SU-DHL-6 (cell line): ENCODE results near the gene NFE2L3.
"Not testable (repeated sequence)": the region's sequence is repeated elsewhere in the genome, so short reads cannot be mapped to it uniquely, and the experiment has no call there.

Experiments
- H2AFZ ChIP-seq: fragments of 200-600 bp; sonication (generic); 2 replicates; pipeline ENCODE4 v1.6.1; 2014; ENCODE audit warnings: low read depth, mild to moderate bottlenecking, moderate library complexity, mixed read lengths, antibody characterized with exemption, low read length; ENCODE audit not compliant: severe bottlenecking
- H3F3A ChIP-seq: fragments of 200-600 bp; shearing (Covaris generic); 2 replicates; pipeline ENCODE4 v1.6.0; 2016; ENCODE audit warnings: antibody characterized with exemption, mild to moderate bottlenecking; ENCODE audit not compliant: insufficient read depth
- H3K27ac ChIP-seq: fragments of 200-600 bp; sonication (generic); 2 replicates; pipeline ENCODE4 v1.5.1; 2016; ENCODE audit warnings: low read depth, mild to moderate bottlenecking, low read length, moderate library complexity, mixed read lengths
- H3K27me3 ChIP-seq: fragments of 200-600 bp; sonication (generic), shearing (Covaris generic); 2 replicates; pipeline ENCODE4 v1.6.0; 2014; ENCODE audit warnings: mild to moderate bottlenecking, low read length
- H3K36me3 ChIP-seq: fragments of 200-600 bp; sonication (generic); 2 replicates; pipeline ENCODE4 v1.6.1; 2014; ENCODE audit warnings: mild to moderate bottlenecking, low read length, mixed read lengths
- H3K4me2 ChIP-seq: fragments of 300-600, 200-600 bp; shearing (Covaris generic), sonication (generic); 2 replicates; pipeline ENCODE4 v1.6.0; 2014; ENCODE audit warnings: low read length, low read depth, mild to moderate bottlenecking; ENCODE audit not compliant: poor library complexity, severe bottlenecking
- H3K4me3 ChIP-seq: fragments of 200-600 bp; sonication (generic); 2 replicates; pipeline ENCODE4 v1.5.1; 2014; ENCODE audit warnings: antibody characterized with exemption, low read length, mild to moderate bottlenecking, mixed read lengths; ENCODE audit not compliant: insufficient read depth, poor library complexity, severe bottlenecking
- H3K79me2 ChIP-seq: fragments of 200-600 bp; sonication (generic); 2 replicates; pipeline ENCODE4 v1.6.1; 2014; ENCODE audit warnings: mild to moderate bottlenecking, low read length, moderate library complexity; ENCODE audit not compliant: insufficient read depth
- H3K9ac ChIP-seq: fragments of 200-600 bp; sonication (generic); 2 replicates; pipeline ENCODE4 v1.7.0; 2014; ENCODE audit warnings: mild to moderate bottlenecking, low read length
- H3K9me2 ChIP-seq: fragments of 200-600 bp; sonication (generic); replicated peaks from 2 replicates; pipeline ENCODE4 v1.6.1; 2014; ENCODE audit warnings: low read length; ENCODE audit not compliant: insufficient read depth
- H3K9me3 ChIP-seq: fragments of 200-600 bp; sonication (generic); 2 replicates; pipeline ENCODE4 v1.6.1; 2014; ENCODE audit warnings: low read length, mixed read lengths; ENCODE audit not compliant: insufficient read depth
- H4K20me1 ChIP-seq: fragments of 200-600 bp; sonication (generic); 2 replicates; pipeline ENCODE4 v1.6.1; 2014; ENCODE audit warnings: low read depth, mild to moderate bottlenecking, antibody characterized with exemption, low read length, moderate library complexity, mixed read lengths
- CTCF ChIP-seq: fragments of 200-600 bp; sonication (generic); IDR thresholded peaks from one replicate; pipeline ENCODE4 v1.5.1; 2017; ENCODE audit warnings: antibody characterized with exemption, mild to moderate bottlenecking, low read length, moderate library complexity; ENCODE audit not compliant: insufficient read depth, poor library complexity, severe bottlenecking
- EZH2phosphoT487 ChIP-seq: fragments of 200-600 bp; sonication (generic), shearing (Covaris generic); conservative IDR thresholded peaks from 2 replicates; pipeline ENCODE4 v1.6.1; 2018; ENCODE audit warnings: mild to moderate bottlenecking, antibody characterized with exemption, low read length, moderate library complexity, mixed read lengths

Gene NFE2L3

GRCh38 chr7:26145238-26145637, 6.8 kb upstream of the NFE2L3 start:
- H3K9me3 ChIP-seq = no peaks in the 10 kb centered on the region
- no peak overlapping the region for H3K27ac ChIP-seq
- H3F3A ChIP-seq = no peaks in the 10 kb centered on the region
- no peaks in the 10 kb centered on the region for H3K9me2 ChIP-seq
- no peak for TF ChIP-seq EZH2phosphoT487
- TF ChIP-seq CTCF = no peak
- H3K9ac ChIP-seq = no peak overlapping the region
- H3K4me3 ChIP-seq = no peak overlapping the region
- no peaks in the 10 kb centered on the region for H4K20me1 ChIP-seq
- H3K36me3 ChIP-seq = no peaks in the 10 kb centered on the region
- H2AFZ ChIP-seq = no peak overlapping the region
- no peaks in the 10 kb centered on the region for H3K27me3 ChIP-seq
- H3K79me2 ChIP-seq = no peaks in the 10 kb centered on the region
- H3K4me2 ChIP-seq = no peak overlapping the region

GRCh38 chr7:26147030-26147429, 5.0 kb upstream of the NFE2L3 start:
- Histone ChIP-seq H3K79me2 (no peaks in the 10 kb centered on the region), H3K27ac (no peak overlapping the region), H3K9ac (no peak overlapping the region), H3F3A (0 out of 2 replicates have a peak, but pooled peaks cover 3% of the 10 kb centered on the region), H3K9me2 (no peaks in the 10 kb centered on the region), H3K9me3 (no peaks in the 10 kb centered on the region), H4K20me1 (no peaks in the 10 kb centered on the region), H3K36me3 (no peaks in the 10 kb centered on the region), H3K4me2 (no peak overlapping the region), H2AFZ (no peak overlapping the region), H3K4me3 (no peak overlapping the region), H3K27me3 (no peaks in the 10 kb centered on the region)
- no peak for TF ChIP-seq CTCF
- no peak for TF ChIP-seq EZH2phosphoT487

- H2AFZ ChIP-seq, H4K20me1 ChIP-seq, H3F3A ChIP-seq, H3K9me3 ChIP-seq, H3K9me2 ChIP-seq, H3K4me3 ChIP-seq, H3K27ac ChIP-seq, H3K79me2 ChIP-seq, H3K4me2 ChIP-seq, H3K36me3 ChIP-seq, H3K9ac ChIP-seq, H3K27me3 ChIP-seq: not testable (repeated sequence)
Observed at GRCh38 chr7:26147646-26148306, 4.2 kb upstream of the NFE2L3 start.

GRCh38 chr7:26148307-26148700, 3.7 kb upstream of the NFE2L3 start:
- H3K9me3 ChIP-seq, H3K27me3 ChIP-seq, H3K79me2 ChIP-seq, H4K20me1 ChIP-seq, H3K4me3 ChIP-seq, H3K36me3 ChIP-seq, H3K4me2 ChIP-seq, H3K9me2 ChIP-seq, H3K27ac ChIP-seq, H3K9ac ChIP-seq, H2AFZ ChIP-seq, H3F3A ChIP-seq: not testable (repeated sequence)
